GM19023 (cell line): Measurements from ENCODE around the gene KCTD2.
"Not testable (repeated sequence)": the region's sequence is repeated elsewhere in the genome, so short reads cannot be mapped to it uniquely, and the experiment has no call there.

Experiments
- ATAC-seq: cut with Tn5 transposase; IDR thresholded peaks from one replicate; pipeline ENCODE4 v1.9.1; 2021; ENCODE audit warnings: mild to moderate bottlenecking, moderate library complexity; ENCODE audit not compliant: unreplicated experiment

KCTD2 gene

DNA sequence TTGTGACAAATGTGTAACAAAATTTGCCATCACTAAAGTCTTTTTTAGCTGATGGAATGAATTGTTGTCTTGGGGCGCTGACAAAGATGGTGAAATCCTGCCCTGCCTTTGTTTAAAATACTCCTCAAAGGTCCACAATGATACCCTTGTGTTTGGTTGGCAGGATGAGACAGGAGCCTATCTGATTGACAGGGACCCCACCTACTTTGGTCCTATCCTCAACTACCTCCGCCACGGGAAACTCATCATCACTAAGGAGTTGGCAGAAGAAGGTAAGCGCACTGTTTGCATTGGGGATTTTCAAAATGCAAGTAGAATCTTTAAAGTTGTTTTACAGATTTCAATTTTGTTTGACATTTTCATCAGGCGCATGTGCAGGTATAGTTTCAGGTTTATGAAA, 2.0 kb downstream of the KCTD2 start:
- no peak for ATAC-seq

- no peak for ATAC-seq
These were observed 2.7 kb downstream of the KCTD2 start for GRCh38 chr17:75049706-75050105.

- ATAC-seq = no peak
These were observed 4.9 kb downstream of the KCTD2 start for GRCh38 chr17:75051941-75052340.

- no peak for ATAC-seq
These were observed 12.6 kb downstream of the KCTD2 start for GRCh38 chr17:75059369-75060345.

DNA sequence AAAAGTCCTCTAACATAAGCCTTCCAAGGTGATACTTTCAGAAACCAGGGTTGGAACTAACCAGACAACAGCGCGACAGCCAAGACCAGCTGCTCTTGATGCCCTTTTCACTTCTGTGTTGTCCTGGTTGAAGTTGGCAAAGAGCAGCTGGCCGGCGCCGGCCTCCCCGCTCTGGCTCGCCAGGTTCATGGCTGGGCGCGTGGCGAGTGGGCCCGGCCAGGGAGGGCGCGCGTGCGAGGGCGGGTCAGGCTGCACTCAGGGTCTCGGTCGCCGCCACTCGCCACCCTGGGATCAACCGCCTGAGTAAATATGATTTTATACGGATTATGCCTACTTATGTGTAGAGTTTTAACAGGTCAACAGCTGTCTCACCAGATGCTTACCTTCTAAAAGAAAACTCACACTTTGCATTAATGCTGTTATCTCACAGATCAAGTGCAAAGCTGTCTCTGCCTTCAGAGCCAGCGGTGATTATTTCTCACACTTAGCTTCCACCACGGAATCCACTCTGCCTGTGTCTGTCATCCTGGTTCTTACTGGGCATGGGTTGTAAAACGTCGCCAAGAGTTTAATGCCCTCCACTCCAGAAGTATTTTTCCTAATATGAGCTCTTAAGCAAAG, 13.5 kb downstream of the KCTD2 start:
- ATAC-seq = no peak

- ATAC-seq = no peak
These were observed 14.0 kb downstream of the KCTD2 start for GRCh38 chr17:75061055-75061438.

GRCh38 chr17:75061618-75062017, 14.6 kb downstream of the KCTD2 start:
- ATAC-seq = no peak

GRCh38 chr17:75063201-75063600, 16.2 kb downstream of the KCTD2 start:
- ATAC-seq = no peak

DNA sequence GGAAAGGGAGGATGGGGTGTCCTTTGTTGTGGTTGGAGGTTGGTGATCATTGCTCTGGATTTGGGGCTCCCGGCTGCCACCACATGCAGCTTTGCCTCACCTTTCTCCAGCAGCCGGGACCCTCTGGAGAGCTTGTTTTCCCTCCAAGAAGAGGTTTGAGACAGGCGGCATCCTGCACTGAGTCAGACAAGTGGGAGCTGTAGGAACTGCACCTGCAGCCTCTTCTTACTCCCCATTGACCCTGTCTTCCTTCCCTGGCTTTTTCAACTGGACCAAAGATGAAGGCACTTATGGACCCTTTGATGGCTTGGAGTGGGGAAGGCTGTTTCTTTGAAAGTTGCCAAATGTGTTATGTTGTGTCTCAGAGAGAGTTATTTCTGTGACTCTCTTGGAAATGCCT, 16.6 kb downstream of the KCTD2 start:
- no peak for ATAC-seq

- ATAC-seq = no peak
These were observed 17.0 kb downstream of the KCTD2 start for GRCh38 chr17:75064040-75064439.

- no peak for ATAC-seq
These were observed 17.4 kb downstream of the KCTD2 start for GRCh38 chr17:75064460-75064859.

DNA sequence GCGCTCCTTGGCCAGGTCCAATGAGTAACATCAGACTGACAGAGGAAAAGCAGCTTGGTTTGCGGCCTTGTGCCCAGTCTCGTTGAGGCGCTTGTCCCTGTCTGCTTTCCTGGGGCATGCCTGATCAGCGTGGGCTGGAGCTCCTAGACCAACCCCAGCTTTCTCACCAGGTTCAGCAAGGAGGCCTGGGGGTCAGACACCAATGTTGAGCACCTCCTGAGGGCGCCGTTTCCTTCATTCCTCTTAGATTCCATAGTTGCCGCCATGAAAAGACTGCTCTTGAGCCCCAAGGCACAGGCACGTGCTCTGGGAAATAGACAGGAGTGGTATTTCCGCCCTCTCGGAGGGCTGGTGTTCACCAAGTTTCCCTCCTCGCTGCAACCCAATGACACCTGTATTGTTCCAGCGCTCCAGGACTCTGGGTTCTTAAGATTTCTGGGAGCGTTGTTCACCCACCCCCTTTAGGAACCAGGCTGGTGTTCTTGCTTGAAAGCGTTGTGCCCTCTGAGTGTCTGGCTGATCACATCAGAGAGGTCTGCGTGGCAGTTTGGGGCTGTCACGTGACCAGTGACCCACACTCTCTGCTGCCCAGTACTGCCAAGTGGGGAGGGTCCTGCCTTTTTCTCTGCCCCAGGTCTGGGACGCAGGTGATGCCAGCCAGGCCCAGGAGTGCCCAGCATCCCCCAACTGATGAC, 18.0 kb downstream of the KCTD2 start:
- ATAC-seq = no peak

DNA sequence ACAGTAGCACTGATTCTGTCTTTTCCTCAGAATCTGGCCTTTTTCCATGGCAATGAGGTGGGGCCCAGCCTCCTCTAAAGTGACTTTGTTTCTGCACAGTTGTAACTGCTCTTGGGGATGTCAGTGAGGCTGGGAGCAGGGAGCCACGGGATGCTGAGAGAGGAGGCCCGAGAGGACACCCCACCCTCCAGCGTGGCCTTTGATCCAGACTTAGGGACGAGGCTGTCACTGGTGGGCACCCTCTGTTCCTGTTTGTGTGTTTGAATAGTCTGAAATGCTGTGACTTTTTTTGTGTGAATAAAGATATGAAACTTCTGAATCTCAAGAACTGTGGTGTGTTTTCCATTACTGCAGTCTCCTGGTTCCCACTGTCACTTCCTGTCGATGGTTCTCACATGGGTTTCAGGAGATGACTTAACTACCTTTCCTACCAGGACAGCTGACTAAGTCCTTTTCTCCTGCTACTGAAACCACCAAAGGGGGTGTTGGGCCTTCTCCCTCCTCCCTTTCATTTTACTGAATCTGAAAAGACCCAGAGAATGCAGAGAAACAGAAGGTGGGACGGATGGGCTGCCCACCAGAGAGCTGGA, 18.6 kb downstream of the KCTD2 start:
- no peak for ATAC-seq

DNA sequence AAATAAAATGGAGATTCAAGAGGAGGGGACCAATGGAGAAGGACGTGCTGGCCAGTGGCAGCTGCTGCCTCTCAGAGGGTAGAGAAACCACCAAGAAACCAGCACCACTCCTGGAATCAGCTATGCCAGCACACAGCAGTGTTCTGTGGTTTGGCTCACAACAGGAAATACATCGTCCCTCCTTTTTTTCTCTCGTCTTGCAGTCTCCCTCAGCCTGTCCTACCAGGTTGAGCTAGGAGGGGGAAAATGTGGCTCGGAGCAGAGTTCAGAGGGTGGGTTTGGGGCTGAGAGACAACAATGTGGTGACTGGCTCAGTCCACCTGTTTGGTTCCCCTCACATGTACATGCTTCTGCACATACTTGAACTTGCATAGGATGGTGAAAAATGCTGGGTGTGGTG, 20.8 kb downstream of the KCTD2 start:
- ATAC-seq = no peak

- no peak for ATAC-seq
These were observed 21.7 kb downstream of the KCTD2 start for GRCh38 chr17:75068750-75069149.

DNA sequence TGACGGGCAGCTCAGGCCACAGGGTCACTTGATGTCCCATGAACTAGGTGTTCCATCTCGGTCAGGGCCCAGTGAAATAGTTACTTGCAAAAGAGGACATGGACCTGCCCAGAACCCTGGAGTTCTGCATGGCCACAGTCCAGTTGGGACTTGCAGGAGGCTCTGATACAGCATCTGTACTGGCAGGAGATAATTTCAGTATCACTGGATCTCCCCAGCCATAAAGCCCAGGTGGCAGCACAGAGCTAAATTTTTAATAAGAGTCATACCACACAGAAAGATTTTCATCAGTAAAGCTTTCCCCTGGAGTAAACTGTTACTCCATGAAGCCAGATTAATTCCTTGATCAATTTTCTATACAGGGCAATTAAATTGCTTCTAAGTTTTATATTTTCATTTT, 22.8 kb downstream of the KCTD2 start:
- no peak for ATAC-seq

GRCh38 chr17:75071478-75072271, 24.6 kb downstream of the KCTD2 start:
- not testable (repeated sequence) for ATAC-seq

GRCh38 chr17:75072909-75073308, 25.9 kb downstream of the KCTD2 start:
- ATAC-seq = not testable (repeated sequence)

DNA sequence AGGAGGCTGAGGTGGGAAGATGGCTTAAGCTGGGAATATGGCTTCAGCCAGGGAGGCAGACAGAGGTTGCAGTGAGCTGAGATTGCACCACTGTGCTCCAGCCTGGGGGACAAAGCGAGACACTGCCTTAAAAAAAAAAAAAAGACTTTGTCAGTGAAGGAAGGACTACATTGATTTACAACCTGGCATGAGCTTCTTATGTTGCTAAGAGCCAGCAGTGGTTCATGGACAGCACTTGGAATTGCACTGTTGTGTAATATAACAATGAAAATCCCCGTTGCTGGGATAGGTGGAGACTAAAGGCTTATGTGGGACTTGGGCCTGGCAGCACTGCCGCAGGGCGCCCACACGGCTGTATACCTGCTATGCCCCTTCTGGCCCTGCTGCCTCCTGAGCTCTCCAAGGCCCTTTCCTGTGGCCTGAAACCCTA, 26.6 kb downstream of the KCTD2 start:
- no peak for ATAC-seq

DNA sequence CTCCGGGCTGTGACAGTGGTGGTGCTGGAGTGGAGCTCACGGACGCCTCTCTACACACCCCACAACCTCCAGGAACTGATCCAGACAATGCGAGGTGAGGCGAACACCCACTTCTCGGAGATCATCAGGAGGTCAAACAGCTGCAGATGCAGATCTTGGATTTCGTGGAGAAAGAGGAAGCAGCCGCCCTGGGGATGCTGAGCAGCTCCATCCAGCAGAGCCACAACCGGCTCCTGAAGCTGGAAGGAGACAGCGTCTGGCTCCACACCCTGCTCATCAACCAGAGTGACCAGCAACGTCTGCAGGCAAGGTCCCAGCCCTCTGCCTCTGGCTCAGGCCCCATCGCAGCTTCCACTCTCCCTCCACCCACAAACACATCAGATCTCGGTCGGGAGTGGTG, 27.5 kb downstream of the KCTD2 start:
- ATAC-seq = no peak
